ENCODE data around the gene MRPL27.

DNA sequence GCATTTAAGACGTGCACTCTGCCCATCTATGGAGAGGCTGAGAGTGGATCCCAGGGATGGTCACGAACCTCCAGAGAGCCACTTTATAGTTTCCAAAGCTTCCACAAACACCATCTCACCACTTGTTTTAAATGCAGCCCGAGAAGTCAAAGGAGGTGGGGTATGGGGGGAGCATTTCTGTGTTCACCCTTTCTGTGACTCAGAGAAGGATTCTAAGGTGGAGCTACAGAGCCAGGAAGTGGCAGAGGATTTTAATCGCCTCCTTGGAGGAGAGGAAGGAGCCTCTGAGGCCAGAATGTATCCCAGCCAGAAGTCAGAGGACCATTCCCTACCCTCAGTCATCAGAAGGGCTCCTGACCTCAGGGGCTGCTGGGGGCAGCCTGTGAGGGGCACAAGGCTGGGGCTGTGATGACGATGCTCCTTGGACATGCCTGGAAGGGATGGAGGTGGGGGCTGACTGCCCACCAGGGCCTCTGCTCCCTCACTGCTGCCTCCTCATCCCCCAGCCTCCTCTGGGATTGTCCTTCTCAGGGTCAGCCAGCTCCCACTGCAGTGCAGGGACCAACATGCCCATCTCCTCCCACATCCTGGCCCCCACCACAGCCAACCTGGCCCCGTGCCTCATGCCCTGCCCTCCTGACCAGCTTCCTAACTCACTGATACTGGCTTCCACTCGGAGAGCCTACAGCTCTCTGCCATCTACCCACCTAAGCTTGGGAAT, 24.3 kb downstream of the MRPL27 start:
- TF ChIP-seq CTCF (IDR thresholded peaks at IDR 0.05), result no peak
- no peak for TF ChIP-seq EZH2 (IDR thresholded peaks at IDR 0.05; ENCODE audit: borderline replicate concordance, insufficient read depth, low read depth, low read length, poor library complexity, severe bottlenecking)

Data from B cell (primary cell).